Suppressor macrophage (primary cell): Measurements from ENCODE around the gene ATP9A.
A peak's percentile ranks its signal among the peaks of the same experiment; 100 is the strongest.
"Not testable (repeated sequence)": the region's sequence is repeated elsewhere in the genome, so short reads cannot be mapped to it uniquely, and the experiment has no call there.

Experiments used
- DNase-seq, 4 experiments: peaks; one replicate each; pipeline ENCODE4 v3.0.0-alpha.2; 2020 to 2022

ATP9A gene

DNA sequence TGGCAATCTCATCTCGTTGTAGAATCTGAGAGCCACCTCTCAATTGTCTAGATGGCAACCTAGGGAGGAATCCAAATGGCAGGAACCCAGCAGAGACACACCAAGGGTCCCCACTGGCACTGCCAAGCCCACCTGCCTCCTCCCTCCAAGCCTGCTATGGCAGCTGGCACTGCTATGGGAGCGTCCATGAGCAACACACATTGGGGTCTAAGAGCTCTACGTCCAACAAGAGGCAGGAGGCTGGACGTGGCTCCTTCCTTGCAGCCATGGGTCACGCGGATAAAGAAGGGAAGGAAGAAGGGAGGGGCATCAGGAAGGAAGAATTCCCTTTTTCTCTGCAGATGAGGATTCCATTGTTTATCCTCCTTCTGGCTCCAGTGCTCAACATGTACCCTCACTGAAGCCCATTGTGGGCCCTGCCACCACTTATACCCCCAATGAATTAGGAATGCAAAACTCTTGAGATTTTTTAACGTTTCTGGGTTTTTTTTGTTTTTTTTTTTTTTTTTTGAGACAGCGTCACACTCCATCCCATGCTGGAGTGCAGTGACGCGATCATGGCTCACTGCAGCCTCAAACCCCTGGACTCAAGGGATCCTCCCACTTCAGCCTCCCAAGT, 17.3 kb downstream of the ATP9A start:
- no peak for DNase-seq

DNA sequence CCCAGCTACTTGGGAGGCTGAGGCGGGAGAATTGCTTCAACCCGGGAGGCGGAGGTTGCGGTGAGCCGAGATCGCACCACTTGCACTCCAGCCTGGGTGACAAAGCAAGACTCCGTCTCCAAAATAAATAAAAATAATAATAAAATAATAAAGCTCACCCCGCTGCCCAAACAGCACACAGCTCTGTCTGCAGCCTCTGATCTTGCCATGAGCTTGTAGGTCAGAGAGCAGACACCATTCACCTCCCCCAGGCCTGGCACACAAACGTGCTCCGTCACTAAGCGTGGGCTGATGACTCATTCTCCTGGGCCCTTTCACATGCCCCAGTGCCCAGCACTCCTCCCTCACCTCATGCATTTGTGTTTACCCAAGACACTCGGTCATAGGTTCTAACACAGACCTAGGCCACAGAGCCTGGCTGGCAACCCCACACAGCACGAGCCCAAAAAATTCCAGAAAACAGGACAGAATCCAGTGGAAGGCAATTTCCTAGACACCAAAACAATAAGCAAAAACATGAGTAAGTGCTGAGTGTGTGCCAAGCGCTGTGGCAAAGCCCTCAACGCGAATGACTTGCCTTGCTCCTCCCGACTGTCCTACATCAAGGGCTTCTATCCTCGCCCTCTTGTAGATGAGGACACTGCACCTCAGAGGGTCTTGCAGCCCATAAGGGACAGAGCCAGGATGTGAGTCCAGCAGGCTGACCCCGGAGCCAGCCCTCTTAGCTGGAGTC, 18.0 kb downstream of the ATP9A start:
- peak; percentile 79 to 90 (median 90) for DNase-seq

DNA sequence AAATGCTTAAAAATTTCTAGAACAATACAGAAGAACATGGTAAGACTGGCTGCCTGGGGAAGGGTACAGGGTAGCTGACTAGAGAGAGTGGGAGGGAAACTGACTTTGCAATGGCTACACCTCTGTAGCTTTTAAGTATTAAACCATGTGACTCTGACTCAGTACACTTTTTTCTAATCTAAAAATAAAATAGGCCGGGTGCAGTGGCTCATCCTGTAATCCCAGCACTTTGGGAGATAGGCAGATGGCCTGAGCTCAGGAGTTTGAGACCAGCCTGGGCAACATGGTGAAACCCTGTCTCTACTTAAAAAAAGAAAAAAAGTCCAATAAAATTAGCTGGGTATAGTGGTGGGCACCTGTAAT, 18.5 kb downstream of the ATP9A start:
- peak; percentile 15 to 83 (median 58) for DNase-seq

DNA sequence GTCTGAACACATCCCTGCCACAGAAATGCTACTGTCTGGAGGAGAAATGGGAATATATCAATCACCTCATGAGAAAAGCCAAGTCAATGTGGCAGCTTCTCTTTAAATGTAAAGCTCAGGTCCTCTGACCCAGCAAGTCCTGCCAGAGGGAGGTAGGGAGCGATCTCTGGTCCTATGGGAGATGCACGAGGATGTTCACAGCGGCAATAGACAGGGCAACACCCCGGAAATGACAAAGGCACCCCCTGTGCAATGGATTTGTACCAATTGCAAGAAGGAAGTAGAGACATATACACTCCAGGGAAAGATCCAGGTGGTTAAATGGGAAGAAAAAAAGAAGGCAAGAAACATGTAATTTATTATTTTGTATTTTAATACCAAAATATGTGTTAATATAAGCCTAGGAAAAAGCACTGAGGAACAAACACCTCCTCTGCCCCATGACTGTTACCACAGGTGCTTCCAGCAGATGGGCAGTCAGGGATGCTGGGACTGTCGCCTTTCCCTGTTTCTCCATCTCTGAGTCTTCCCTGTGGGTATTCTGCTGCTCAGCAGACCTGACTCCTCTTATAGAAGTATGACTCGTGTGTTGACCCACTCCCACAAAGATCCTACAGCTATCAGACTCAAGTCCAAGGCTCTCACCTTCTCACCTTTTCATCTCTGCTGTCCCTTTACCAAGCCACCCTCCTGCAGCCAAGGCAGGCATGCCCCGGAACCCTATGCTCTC, 20.8 kb downstream of the ATP9A start:
- no peak for DNase-seq

DNA sequence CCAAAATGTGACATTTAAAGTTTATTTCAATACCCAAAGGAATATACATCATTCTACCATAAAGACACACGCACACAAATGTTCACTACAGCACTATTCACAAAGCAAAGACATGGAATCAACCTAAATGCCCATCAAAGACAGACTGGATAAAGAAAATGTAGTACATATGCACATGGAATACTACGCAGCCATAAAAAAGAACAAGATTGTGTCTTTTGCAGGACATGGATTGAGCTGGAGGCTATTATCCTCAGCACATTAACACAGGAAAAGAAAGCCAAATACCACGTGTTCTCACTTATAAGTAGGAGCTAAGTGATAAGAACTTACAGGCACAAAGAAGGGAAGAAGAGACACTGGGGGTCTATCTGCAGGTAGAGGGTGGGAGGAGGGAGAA, 22.4 kb downstream of the ATP9A start:
- no peak for DNase-seq

DNA sequence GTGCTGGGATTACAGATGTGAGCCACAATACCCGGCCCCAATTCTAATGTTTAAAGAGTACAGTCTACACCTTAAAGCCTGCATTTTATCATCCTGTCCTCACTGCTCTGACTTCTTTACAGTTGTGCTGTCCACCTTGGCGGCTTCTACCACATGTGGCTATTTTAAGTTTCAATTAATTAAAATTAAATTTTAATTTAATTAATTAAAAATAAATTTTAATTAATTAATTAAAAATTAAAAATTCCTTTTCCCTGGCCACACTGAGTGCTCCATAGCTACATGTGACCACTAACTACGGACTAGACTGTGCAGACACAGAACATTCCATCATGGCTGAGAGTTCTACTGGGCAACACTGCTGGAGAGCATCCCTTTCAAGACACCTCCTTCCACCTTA, 27.4 kb downstream of the ATP9A start:
- no peak for DNase-seq

DNA sequence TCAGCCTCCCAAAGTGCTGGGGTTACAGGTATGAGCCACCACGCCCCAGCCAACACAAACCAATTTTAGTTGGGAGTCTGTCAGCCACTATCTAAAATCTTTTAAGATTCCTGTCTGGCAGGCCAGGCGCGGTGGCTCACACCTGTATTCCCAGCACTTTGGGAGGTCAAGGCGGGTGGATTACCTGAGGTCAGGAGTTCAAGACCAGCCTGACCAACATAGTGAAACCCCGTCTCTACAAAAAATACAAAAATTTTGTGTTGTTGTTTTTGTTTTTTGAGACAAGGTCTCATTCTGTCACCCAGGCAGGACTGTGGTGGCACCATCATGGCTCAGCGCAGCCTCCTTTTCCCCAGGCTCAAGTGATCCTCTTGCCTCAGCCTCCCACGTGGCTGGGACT, 27.9 kb downstream of the ATP9A start:
- not testable (repeated sequence) for DNase-seq

DNA sequence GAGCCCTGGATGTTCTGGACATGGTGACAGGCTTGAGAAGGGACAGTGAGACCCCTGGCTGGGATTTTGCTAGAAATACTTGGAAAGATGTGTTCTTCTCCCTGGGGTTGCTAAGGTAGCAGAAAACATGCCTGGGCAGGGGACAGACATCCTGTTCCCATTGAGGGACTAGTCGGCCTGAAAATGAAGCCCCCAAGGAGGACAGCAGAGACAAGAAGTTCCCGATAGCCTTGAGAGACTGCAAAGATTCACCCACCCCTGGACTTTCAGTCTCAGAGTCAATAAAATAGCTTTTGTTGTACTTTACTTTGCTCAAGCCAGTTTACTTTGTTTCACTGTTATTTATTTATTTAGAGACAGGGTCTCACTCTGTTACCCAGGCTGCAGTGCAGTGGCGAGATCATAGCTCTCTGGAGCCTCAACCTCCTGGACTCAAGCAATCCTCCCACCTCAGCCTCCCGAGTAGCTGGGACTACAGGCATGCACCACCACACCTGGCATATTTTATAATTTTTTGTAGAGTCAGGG, 28.4 kb downstream of the ATP9A start:
- no peak for DNase-seq

DNA sequence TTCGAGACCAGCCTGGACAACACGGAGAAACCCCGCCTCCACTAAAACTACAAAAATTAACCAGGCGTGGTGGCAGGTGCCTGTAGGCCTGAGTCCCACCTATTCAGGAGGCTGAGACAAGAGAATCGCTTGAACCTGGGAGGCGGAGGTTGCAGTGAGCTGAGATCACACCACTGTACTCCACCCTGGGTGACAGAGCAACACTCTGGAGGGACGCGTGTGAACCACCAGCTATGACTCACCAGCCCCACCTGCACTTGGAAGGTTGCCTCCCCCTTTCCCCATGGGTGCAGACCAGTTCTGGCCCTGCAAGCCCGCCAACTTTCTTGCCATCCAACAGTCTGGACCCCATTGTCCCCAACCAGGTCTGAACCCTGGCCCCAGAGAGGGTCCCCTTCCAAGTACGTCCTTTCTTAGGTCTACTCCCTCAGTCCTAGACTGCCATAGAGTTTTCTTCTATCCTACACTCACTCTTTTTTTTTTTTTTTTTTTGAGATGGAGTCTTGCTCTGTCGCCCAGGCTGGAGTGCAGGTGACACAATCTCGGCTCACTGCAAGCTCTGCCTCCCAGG, 29.2 kb downstream of the ATP9A start:
- no peak for DNase-seq

DNA sequence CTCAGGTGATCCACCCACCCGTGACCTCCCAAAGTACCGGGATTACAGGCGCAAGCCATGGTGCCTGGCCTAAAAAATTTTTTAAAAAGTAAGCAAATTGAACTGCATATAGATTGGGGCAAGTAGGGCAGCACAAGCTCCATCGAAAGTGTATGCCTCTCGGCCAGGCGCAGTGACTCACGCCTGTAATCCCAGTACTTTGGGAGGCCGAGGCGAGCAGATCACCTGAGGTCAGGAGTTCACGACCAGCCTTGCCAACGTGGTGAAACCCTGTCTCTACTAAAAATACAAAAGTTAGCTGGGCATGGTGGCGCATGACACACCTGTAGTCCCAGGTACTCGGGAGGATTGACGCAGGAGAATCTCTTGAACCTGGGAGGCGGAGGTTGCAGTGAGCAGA, 29.9 kb downstream of the ATP9A start:
- DNase-seq, result not testable (repeated sequence)

DNA sequence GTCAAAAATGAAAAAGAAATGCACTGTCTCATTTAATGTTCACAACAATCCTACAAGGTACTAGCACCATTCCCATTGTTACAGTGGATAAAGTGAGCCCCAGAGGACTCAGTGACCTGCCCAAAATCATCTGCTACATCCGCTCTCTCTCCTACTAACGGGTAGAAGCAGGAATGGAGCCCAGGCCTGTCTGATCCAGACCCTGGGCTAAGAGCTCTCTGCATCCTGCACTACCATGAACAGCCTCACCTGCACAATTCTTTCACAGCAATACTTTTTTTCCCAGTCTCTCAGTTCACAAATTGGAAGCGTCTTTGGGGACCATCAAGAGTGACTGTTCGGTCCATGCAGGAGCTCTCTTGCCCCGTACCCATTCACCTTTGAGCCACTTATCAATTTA, 31.2 kb downstream of the ATP9A start:
- no peak for DNase-seq

DNA sequence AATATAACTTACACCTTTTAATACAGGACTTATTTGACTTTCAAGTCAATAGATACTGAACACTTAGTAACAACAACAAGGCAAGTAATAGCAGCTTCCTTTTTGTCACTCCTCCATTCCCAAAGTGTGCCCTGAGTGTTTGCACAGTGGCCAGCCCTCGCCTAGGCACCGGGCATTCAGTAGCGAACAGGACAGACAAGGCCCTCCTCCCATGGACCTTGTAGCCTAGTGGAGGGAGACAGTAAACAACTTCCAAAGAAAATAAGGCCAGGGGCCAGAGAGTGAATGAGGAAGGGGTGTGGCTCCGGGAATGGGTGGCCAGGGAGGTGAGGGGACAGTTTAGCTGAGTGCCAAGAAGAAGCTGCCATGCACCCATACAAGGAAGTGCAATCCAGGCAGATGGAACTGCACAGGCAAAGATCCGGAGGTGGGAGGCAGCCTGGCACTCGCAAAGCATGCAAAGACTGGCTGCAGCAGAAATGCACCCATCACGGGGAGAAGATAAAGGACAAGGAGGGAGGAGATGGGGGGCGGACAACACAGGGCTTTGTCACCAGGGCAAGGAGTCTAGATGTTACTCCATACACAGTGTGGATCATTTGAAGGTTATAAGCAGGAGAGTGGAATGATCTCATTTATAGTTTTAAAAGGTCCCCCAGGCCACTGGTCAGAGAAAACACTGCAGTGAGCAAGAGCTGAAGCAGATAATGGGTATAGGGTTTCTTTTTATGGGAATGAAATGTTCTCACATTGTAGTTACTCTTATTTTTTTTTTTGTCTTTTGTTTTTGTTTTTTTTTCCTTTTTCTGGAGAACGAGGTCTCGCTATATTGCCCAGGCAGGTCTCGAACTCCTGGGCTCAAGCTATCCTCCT, 32.2 kb downstream of the ATP9A start:
- peak in 3 of 4 experiments; percentile 3 to 27 (median 14) for DNase-seq

DNA sequence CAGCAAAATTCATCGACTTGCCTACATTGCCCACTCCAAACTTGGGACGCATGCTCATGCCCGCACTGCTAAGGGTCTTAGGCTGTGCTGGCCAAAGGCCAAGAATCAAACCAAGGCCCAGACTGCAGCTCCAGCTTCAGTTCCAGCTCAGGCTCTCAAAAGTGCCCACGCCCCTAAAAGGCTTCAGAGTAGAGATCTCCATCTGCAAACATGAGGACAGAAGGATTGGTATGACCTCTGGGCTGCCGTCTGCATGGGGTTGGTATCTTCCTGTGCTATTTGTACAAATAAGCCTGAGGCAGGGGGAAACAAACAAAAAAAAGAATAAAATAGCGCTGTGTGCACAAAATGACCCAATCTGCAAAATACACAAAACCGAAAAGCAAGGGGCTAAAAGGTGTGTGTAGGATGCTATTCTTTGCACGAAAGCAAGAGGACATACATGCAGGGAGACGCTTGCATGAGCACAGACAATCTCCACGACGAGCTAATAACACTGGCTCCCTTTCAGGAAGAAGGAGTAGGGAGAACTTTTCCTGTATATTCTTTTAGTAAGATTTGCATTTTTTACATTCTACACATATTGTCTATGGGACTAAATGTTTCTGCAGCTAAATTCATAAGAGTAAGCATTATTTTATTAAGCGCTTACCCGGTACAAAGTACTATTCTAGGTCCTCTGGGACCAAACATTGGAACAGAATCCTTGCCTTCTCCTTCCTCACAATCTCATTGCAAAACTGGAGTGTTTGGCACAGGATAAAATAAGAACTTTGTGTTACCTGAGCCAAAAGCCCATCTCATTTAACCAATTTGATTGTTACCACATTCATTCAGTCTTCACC, 33.1 kb downstream of the ATP9A start:
- no peak for DNase-seq

DNA sequence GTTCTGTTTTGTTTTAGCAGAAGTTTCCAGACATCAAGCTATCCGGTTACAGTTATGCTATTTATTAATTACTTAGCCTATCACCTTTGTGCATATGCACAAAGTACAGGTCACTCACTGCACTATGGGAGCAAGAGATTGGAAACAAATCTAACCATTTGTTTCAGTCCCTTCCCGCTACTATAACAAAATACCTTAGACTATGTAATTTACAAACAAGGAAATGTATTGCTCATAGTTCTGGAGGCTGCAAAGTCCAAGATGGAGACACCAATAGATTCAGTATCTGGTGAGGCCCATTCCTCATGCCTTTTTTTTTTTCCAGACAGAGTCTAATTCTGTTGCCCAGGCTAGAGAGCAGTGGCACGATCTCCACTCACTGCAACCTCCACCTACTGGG, 35.1 kb downstream of the ATP9A start:
- no peak for DNase-seq

DNA sequence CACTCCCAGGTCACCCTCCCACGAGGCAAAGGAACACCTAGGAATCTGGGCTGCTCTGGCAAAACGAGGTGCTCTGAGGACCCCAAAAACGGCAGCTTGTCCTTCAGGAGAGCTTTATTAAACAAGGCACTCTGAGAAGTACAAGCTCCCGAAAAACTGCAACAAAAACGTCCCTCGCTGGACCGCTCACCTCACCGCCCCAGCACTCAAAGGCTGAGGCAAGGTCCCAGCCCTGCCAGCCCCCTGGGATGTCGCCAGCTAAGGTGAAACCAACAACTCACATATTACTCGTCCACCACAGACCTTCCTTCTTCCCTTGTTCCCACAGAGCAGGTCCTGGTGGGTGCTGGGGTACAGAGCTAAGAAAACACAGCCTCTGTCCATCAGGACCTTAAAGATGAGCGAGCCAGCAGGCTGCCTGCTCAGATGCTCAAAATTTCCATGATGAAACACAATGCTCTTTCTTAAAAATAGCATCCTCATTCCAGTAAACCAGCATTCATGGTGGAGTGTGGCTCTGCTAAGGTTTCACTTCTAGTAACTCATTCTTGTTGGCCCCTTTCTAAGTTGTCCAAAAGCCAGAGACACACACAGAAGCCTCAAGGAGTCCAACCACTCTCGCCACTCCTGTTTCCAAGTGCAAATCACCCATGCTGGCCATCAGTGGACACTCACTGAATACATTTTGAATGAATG, 35.9 kb downstream of the ATP9A start:
- no peak for DNase-seq

DNA sequence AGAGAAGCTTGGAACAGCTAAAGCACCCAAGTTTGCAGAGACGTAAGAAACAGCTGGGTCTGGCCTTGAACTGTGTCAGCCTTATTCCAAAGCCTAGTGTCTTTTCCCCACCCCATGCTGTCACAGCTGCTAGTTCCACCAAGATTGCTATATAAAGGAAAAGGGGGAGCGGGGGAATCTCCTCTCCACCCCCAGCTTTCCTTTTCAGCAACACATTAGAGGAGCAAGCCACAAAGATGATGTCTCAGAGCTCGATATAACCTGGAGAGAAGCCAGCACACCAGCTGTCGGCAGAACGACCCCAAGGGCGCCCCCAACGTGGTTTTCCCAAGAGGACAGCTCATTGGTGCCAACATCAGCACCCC, 36.5 kb downstream of the ATP9A start:
- no peak for DNase-seq

DNA sequence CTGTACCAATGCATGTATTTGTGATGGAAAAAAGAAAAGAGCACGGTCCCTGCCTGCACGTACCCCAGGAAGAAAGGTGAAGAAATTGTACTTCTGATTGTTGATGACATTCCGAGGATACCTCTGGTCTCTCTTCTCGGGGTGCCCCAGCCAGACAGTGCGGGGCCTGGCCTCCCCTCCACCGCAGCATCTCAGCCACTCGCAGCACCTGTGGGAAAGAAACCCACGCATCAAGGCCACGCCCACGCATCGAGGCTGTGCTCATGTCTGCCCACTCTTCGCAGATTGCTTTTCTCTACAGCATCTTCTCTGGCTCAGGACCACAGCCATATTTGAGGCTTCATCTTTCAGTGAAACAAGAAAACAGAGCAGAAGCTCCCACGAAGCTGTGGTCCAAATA, 38.4 kb downstream of the ATP9A start:
- DNase-seq, result no peak

DNA sequence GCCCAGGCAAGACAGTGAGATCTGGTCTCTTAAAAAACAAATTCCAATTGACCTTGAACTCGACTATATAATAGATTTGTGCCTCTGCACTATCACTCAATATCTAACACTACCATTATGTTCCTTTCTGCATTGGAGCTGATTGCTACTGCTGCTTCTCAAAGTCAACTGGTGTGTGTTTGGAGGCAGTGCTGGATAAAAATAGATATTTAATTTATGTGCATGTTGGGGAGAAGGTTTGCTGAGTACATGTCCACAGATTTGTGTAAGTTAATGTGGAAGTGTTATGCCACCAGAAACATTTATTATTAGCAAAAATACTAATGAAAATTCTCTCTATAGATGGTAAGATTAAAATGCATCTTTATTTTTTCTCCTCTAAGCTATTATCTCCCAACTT, 39.5 kb downstream of the ATP9A start:
- no peak for DNase-seq

DNA sequence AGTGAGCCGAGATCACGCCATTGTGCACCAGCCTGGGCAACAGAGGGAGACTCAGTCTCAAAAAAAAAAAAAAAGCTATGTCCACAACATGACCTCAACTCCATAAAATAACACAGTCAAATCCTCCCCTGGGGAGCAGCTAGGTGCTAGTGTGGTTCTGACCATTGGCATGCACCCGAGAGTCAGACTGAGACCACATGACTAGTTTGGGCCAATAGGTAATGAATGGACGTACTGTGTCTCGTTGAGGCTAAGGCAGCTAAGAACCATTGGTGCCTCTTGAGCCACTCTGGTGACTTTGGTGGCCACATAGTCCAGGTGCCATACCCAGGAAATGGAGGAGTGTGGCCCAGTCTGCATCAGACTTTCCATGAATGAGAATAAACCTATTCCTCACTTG, 40.3 kb downstream of the ATP9A start:
- no peak for DNase-seq

DNA sequence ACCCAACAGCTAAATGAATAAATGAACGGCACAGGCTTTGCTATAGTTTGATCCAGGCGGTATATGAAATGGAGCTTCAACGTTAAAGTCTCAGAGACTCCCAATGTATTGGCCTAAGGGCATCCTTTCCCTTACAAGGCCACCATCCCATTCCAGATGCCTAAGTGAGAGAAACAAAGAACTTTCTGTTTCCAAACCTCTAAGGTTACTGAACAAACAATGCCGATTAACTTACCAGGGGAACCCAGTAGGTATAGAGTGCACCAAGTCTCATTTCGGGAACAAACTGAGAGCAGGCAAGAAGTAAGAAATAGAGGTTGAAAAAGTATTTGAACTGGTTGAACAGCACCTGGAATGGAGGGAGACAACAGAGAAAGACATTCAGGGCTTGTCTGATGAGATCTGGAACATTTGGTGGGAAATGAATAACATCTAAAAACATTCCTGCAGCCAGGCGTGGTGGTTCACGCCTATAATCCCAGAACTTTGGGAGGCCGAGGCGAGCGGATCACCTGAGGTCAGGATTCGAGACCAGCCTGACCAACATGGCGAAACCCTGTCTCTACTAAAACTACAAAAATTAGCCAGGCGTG, 42.5 kb downstream of the ATP9A start:
- no peak for DNase-seq
